ENCODE measurements around the gene C3orf20. TPM values are rescaled to one million over a fixed set of nuclear protein-coding genes. Genes with fewer than 3 reads are reported as not detected.

Gene C3orf20
- total RNA-seq, 1 experiment from 2014 or later = not detected

- ATAC-seq (no peak), DNase-seq (no peak)
- Histone ChIP-seq H3F3A (ENCODE audit: low read length, unreplicated experiment) (no peaks in the 10 kb centered on the region), H3K9ac (ENCODE audit: low read length) (no peak overlapping the region), H3K27me3 (ENCODE audit: low read length) (no peaks in the 10 kb centered on the region; the same call in 1 of the 2 replicates), H4K20me1 (ENCODE audit: low read length) (no peaks in the 10 kb centered on the region), H3K4me3 (ENCODE audit: low read length) (no peak overlapping the region), H3K9me2 (replicated peaks; ENCODE audit: low read length) (no peaks in the 10 kb centered on the region), H3K79me2 (ENCODE audit: low read length) (no peaks in the 10 kb centered on the region), H2AFZ (ENCODE audit: low read length) (no peak overlapping the region), H3K4me2 (ENCODE audit: low read length) (no peak overlapping the region), H3K27ac (ENCODE audit: low read length) (no peak overlapping the region), H3K4me1 (ENCODE audit: insufficient read depth, low read length) (no peaks in the 10 kb centered on the region), H3K36me3 (ENCODE audit: low read depth, low read length) (no peaks in the 10 kb centered on the region), H3K9me3 (ENCODE audit: low read length) (no peaks in the 10 kb centered on the region)
- no TSS peak for BruUV-seq (replicated peaks)
- ChIA-PET POLR2A (ENCODE audit: unreplicated experiment) (no interaction called here), CTCF (no interaction called here)
- TF ChIP-seq EZH2 (IDR thresholded peaks at IDR 0.05; ENCODE audit: low read length, unreplicated experiment) (no peak), EZH2phosphoT487 (IDR thresholded peaks at IDR 0.05; ENCODE audit: borderline replicate concordance, low read length) (no peak)
- TF ChIP-seq, protein P1, sequence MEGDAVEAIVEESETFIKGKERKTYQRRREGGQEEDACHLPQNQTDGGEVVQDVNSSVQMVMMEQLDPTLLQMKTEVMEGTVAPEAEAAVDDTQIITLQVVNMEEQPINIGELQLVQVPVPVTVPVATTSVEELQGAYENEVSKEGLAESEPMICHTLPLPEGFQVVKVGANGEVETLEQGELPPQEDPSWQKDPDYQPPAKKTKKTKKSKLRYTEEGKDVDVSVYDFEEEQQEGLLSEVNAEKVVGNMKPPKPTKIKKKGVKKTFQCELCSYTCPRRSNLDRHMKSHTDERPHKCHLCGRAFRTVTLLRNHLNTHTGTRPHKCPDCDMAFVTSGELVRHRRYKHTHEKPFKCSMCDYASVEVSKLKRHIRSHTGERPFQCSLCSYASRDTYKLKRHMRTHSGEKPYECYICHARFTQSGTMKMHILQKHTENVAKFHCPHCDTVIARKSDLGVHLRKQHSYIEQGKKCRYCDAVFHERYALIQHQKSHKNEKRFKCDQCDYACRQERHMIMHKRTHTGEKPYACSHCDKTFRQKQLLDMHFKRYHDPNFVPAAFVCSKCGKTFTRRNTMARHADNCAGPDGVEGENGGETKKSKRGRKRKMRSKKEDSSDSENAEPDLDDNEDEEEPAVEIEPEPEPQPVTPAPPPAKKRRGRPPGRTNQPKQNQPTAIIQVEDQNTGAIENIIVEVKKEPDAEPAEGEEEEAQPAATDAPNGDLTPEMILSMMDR (conservative IDR thresholded peaks at IDR 0.05; ENCODE audit: low read depth, low read length) = no peak
- intact Hi-C loops (cut with micrococcal nuclease) = no loop called here
Measured at GRCh38 chr3:14757153-14757700, 82.3 kb downstream of the C3orf20 start.

GRCh38 chr3:14758297-14758696 is 83.4 kb downstream of the C3orf20 start:
- ATAC-seq = no peak
- Histone ChIP-seq H3K4me2 (ENCODE audit: low read length) (no peak overlapping the region), H3K9ac (ENCODE audit: low read length) (no peak overlapping the region), H3K79me2 (ENCODE audit: low read length) (no peaks in the 10 kb centered on the region), H3K27me3 (ENCODE audit: low read length) (no peaks in the 10 kb centered on the region; the same call in 1 of the 2 replicates), H3K9me2 (replicated peaks; ENCODE audit: low read length) (no peaks in the 10 kb centered on the region), H3K9me3 (ENCODE audit: low read length) (no peaks in the 10 kb centered on the region), H2AFZ (ENCODE audit: low read length) (no peak overlapping the region), H4K20me1 (ENCODE audit: low read length) (no peaks in the 10 kb centered on the region), H3K4me1 (ENCODE audit: insufficient read depth, low read length) (no peaks in the 10 kb centered on the region), H3K4me3 (ENCODE audit: low read length) (no peak overlapping the region), H3F3A (ENCODE audit: low read length, unreplicated experiment) (no peaks in the 10 kb centered on the region), H3K36me3 (ENCODE audit: low read depth, low read length) (no peaks in the 10 kb centered on the region), H3K27ac (ENCODE audit: low read length) (no peak overlapping the region)
- intact Hi-C loops (cut with micrococcal nuclease) = no loop called here
- BruUV-seq (replicated peaks) = no TSS peak
- no peak for DNase-seq
- TF ChIP-seq, protein P1 (conservative IDR thresholded peaks at IDR 0.05; ENCODE audit: low read depth, low read length) = no peak
- TF ChIP-seq EZH2phosphoT487 (IDR thresholded peaks at IDR 0.05; ENCODE audit: borderline replicate concordance, low read length) = no peak
- TF ChIP-seq EZH2 (IDR thresholded peaks at IDR 0.05; ENCODE audit: low read length, unreplicated experiment) = no peak
- CTCF ChIA-PET = no interaction called here
- POLR2A ChIA-PET (ENCODE audit: unreplicated experiment) = no interaction called here

DNA sequence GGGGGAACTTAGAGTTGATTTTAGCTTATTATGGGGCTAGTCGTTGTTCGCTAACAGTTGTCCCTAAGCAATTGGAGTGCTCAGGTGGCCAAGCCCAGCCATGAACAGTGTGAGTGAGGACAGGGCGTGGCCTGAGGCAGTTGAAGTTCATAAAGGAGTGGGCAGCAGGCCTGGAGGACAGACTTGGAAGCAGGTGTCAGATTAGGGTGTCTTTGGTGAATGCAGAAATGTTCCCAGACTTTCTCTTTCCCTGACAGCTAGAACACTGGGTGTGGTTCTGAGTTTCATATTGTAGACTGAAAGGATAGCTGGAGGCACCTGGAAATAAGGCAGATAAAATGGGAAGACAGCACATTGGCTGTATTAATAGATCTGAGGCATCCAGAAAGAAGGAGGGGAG is 84.0 kb downstream of the C3orf20 start:
- Histone ChIP-seq H3F3A (ENCODE audit: low read length, unreplicated experiment) (no peaks in the 10 kb centered on the region), H3K9me2 (replicated peaks; ENCODE audit: low read length) (no peaks in the 10 kb centered on the region), H3K79me2 (ENCODE audit: low read length) (no peaks in the 10 kb centered on the region), H2AFZ (ENCODE audit: low read length) (no peak overlapping the region), H3K27me3 (ENCODE audit: low read length) (no peaks in the 10 kb centered on the region; the same call in 1 of the 2 replicates), H3K9me3 (ENCODE audit: low read length) (no peaks in the 10 kb centered on the region), H3K36me3 (ENCODE audit: low read depth, low read length) (no peaks in the 10 kb centered on the region), H3K4me1 (ENCODE audit: insufficient read depth, low read length) (no peaks in the 10 kb centered on the region), H3K9ac (ENCODE audit: low read length) (no peak overlapping the region), H4K20me1 (ENCODE audit: low read length) (no peaks in the 10 kb centered on the region), H3K4me2 (ENCODE audit: low read length) (no peak overlapping the region), H3K27ac (ENCODE audit: low read length) (no peak overlapping the region), H3K4me3 (ENCODE audit: low read length) (no peak overlapping the region)
- DNase-seq (no peak), ATAC-seq (no peak)
- intact Hi-C loops (cut with micrococcal nuclease) = no loop called here
- ChIA-PET POLR2A (ENCODE audit: unreplicated experiment) (no interaction called here), CTCF (no interaction called here)
- BruUV-seq (replicated peaks) = no TSS peak
- no peak for TF ChIP-seq EZH2 (IDR thresholded peaks at IDR 0.05; ENCODE audit: low read length, unreplicated experiment)
- no peak for TF ChIP-seq EZH2phosphoT487 (IDR thresholded peaks at IDR 0.05; ENCODE audit: borderline replicate concordance, low read length)
- TF ChIP-seq, protein P1 (conservative IDR thresholded peaks at IDR 0.05; ENCODE audit: low read depth, low read length) = no peak

Measured in PC-3 (cell line).